Stimulated activated CD8-positive, alpha-beta memory T cell treated with anti-CD3 and anti-CD28 coated beads, Interleukin-15, amount 100 ng/mL, for 1 hour (primary cell): ENCODE measurements around the gene SSH2.
"Not testable (repeated sequence)": the region's sequence is repeated elsewhere in the genome, so short reads cannot be mapped to it uniquely, and the experiment has no call there.

Experiments
- DNase-seq: peaks from one replicate; pipeline ENCODE4 v3.0.0-alpha.2; 2020; ENCODE audit warnings: low read depth

SSH2 gene, protein sequence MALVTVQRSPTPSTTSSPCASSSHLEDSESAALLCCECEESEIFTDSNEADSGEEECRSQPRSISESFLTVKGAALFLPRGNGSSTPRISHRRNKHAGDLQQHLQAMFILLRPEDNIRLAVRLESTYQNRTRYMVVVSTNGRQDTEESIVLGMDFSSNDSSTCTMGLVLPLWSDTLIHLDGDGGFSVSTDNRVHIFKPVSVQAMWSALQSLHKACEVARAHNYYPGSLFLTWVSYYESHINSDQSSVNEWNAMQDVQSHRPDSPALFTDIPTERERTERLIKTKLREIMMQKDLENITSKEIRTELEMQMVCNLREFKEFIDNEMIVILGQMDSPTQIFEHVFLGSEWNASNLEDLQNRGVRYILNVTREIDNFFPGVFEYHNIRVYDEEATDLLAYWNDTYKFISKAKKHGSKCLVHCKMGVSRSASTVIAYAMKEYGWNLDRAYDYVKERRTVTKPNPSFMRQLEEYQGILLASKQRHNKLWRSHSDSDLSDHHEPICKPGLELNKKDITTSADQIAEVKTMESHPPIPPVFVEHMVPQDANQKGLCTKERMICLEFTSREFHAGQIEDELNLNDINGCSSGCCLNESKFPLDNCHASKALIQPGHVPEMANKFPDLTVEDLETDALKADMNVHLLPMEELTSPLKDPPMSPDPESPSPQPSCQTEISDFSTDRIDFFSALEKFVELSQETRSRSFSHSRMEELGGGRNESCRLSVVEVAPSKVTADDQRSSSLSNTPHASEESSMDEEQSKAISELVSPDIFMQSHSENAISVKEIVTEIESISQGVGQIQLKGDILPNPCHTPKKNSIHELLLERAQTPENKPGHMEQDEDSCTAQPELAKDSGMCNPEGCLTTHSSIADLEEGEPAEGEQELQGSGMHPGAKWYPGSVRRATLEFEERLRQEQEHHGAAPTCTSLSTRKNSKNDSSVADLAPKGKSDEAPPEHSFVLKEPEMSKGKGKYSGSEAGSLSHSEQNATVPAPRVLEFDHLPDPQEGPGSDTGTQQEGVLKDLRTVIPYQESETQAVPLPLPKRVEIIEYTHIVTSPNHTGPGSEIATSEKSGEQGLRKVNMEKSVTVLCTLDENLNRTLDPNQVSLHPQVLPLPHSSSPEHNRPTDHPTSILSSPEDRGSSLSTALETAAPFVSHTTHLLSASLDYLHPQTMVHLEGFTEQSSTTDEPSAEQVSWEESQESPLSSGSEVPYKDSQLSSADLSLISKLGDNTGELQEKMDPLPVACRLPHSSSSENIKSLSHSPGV (N-terminal part only)

DNA sequence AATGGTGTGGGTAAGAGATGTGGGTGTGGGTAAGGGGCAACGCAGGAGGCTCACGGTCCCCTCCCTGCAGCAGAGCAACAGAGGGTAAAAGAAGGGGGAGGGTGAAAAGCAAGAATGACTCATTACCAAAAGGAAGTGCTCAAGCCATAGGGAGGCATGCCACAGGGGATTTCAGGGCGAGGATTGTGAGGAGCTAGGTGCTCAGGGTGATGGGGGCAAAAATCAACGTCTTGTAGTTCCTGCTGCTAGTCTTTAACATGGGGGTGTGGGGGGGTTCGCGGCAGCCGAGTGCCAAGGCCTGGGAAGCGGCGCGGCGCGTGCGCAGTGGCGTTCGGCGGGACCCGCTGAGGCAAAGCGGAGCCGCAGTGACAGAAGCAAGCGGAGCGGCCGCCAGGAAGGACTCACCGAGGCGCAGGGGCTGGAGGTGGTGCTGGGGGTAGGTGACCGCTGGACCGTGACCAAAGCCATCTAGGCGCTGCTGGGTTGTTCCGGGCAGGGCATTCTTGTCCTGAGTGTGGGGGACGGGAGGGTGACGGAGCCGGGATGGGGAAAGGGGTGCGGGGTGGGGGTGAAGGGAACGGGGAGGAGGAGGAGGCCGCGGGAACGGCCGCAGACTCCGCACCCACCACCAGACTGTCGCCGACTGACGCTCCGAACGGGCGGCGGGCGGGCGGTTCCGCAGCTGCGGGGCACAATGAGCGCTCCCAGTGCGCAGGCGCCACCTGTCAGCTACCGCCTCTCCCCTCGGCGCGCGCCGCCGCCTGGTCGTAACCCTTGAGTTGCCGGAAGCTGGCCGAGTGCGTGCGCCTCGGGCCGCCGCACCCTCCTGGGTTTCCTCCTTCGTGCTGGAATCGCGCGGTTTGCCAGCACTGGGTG is at the start of gene SSH2:
Gene SSH2, minus strand, starts transcription at position 696 of the 876 bp plus-strand sequence. Its CDS starts 228 bp downstream, at position 468.
- peak; percentile 71 for DNase-seq

DNA sequence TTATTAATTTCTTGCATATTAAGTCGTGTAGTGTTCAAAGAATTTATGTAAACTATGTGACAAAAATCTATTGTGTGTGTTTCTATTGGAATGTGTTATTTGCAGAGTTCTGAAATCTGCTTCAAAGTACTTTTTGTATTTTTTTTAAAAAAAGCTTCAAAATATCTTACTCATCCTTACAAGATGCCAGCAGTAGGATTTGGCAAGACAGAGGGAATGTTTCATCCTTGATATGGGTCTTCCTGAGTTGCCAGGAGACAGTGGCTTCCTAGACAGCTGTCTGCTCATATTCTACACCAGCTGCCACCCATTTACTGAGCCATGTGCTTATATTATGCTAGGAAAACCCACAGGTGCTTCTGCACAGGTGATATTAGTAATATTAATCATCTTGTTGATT is 47.8 kb upstream of the SSH2 start:
- DNase-seq = no peak

DNA sequence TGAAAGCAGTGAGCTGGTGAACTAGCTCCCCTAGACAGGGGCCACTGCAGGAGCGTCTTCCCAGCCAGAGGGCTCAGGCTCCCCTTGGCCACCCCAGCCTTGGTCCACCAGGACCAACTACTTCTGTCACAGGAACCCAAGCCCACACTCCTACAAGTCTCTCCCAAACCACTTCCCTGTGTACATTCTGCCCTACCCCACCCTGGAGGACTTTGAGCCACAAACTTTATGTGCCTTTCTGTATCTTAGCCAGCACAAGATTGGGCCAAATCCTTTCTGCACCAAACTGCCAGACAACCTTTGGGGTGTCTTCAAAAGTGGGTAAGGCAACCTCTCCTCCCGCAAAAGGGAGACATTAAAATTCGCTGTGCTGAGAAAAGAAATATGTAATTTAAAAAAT is 43.0 kb upstream of the SSH2 start:
- DNase-seq = no peak

DNA sequence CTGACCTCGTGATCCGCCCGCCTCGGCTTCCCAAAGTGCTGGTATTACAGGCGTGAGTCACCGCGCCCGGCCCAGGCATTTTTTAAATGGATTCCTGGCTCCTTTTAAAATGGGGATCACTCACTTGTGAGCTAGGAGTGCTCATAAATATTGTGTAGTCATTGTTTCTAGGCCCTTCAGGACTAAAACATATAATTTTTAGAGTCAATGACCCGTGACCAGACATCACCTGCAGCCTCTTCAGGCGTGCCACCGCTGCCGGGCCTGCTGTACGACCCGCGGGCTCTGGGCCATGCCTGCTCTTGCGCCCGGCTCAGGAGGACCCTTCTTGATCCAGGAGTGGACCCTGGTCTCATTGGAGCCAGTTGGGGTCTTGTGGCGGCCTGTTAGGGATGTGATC is 42.2 kb upstream of the SSH2 start:
- no peak for DNase-seq

DNA sequence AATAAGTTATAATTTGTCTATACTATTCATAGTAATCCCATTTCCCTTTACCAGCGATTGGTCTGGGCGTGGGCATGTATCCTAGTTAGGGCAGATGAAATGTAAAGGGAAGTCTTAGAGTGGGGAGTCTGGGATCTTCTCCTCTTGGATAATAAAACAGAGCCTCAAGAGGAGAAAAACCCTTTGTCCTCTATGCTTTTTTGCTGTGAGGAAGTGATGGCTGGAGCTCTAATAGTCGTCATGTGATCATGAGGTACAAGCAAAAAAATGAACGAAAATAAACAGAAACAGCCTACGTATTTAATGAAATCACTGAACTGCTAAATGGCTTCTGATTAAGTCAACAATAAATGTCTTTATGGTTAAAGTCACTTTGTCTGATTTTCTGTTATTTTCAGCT is 38.2 kb upstream of the SSH2 start:
- no peak for DNase-seq

DNA sequence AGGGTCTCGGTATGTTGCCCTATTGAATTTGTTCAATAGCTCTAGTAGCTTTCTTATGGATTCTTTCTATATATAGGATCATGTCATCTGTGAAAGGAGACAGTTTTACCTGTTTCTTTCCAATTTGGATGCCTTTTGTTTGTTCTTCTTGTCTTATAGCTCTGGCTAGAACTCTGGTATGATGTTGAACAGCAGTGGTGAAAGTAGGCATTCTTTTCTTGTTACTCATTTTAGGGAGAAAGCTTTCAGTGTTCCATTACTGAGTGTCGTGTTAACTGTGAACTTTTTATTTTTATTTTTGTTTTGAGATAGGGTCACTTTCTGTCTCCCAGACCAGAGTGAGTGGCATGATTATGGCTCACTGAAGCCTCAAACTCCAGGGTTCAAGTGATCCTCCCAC is 32.6 kb upstream of the SSH2 start:
- no peak for DNase-seq

DNA sequence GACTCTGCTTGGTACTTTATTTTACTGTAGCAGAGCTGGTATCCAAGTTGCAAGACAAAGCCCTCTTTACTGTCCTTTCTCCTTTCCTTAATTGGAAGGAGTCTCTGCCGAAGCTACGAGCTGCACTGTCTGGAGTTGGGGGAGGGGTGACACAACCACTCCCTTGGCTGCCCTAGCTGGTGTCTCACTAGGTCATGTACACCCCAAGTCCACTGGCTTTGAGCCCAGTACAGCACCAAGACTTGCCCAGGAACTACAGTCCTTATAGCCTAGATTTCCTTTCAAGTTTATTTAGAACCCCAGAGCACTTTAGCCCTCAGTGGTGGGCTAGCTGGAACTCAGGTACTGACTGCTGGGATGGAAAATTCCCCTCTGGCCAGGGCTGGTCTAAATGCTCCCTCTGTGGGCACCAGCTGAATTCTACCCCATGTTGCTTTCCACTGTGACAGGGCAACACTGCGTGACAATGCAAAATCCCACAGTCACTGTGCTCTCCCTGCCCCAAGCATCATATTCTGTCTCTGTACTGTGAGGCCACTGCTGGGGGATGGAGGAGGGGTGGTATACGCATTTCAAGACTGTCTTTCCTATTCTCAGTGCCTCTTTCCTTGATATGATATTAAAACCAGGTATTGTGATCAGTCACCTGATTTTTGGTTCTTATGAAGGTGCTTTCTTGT is 29.8 kb upstream of the SSH2 start:
- no peak for DNase-seq

DNA sequence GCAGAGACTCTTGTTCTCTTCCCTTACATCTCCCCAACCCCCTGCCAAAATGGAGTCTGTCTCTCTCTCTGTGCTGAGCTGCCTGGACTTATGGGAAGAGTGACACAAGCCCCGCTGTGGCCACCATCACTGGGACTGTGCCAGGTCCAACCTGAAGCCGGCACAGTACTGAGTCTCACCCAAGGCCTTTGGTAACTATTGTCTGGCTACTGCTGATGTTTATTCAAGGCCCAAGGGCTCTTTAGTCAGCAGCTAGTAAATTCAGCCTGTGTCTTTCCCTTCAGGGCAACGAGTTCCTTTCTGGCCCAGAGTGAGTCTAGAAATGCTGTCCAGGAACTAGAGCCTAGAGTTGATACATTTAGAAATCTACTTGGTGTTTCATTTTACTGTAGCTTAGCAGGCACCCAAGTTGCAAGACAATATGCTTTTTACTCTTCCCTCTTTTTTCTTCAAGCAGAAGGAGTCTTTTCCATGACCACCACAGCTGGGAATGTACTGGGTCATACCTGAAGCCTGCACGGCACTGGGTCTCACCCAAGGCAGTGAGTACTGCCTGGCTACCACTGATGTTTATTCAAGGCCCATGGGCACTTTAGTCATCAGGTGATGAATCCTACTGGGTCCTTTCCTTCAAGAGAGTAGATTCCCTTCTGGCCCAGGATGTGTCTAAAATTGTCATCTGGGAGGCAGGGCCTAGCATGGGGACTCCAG is 29.1 kb upstream of the SSH2 start:
- no peak for DNase-seq

DNA sequence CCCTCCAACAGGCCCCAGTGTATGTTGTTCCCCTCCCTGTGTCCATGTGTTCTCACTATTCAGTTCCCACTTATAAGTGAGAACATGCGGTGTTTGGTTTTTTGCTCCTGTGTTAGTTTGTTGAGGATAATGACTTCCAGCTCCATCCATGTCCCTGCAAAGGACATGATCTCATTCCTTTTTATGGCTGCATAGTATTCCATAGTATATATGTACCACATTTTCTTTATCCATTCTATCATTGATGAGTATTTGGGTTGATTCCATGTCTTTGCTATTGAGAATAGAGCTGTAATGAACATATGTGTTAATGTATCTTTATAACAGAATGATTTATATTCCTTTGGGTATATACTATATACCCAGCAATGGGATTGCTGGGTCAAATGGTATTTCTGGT is 27.5 kb upstream of the SSH2 start:
- not testable (repeated sequence) for DNase-seq

DNA sequence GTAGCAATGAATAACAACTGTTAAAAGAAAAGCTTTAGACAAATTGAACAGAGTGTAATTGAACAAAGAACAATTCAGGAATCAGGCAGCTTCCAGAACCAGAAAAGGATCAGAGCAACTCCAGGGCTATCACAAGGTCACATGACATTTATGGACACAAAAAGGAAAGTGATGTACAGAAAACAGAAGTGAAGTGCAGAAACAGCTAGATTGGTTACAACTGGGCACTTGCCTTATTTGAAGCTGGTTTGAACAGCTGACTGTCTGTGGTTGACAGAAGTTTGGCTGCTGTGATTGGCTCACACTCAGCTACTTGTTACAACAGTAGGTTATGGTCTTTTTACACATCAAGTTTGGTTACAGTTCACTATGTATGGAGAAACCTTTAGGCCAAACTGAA is 26.2 kb upstream of the SSH2 start:
- DNase-seq = no peak

DNA sequence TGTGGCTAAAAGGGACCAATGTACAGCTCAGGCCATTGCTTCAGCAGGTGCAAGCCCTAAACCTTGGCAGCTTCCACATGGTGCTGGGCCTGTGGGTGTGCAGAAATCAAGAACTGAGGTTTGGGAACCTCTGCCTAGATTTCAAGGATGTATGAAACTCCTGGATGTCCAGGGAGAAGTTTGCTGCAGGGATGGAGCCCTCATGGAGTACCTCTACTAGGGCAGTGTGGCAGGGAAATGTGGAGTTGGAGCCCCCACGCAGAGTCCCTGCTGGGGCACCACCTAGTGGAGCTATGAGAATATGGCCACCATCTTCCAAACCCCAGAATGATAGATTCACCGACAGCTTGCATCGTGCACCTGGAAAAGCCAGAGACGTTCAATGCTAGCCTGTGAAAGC is 24.4 kb upstream of the SSH2 start:
- no peak for DNase-seq

DNA sequence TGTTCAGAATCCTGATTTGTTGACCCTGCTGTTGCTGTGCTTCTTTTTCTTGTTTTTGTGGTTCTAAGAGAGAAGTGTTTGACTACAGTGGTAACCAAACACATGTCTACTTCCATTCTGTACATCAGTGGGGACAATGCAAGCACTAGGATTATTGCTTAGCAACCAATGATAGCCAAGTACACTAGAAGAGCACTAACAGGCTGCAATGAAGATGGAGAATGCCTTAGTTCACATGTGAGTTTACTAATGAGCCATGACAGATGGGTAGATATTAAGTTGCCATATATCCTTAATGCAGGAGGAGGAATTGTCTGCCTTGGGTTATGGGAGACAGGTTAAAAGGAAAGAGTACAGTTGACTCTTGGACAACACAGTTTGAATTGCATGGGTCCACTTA is 19.7 kb upstream of the SSH2 start:
- DNase-seq = no peak

DNA sequence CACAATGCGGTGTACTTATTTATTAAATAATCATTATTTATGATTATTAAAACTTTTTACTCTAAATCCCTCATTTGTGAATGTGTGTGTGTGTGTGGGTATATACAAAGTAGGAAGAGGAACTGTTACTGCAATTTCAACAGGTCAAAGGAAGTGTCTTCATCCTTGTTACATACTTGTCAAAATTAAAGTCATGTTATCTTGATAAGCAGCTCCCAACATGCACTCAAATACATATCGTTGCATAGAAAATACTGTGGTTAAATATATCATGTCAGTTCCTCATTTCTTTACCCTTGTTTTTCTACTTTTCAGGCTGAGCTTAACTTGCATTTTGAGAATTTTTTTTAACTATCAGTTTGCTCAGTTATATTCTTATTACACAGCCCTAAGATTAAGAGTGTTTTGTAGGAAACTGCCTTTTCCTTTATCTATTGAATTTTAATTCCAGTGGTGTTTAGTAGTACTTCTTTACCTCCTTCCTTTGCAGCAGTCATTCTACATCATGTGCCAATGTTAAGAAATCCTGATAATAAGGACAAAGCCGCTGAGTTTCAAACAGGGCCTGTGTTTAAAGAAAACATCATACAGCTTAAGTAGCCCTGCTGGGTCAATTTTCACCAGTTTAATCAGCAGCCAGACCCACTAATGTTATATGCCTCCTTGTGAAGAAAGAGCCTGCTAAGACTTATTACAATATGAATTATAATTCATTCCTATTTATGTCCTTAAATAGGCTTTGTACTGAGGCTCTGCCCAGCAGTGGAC is 18.6 kb upstream of the SSH2 start:
- no peak for DNase-seq

DNA sequence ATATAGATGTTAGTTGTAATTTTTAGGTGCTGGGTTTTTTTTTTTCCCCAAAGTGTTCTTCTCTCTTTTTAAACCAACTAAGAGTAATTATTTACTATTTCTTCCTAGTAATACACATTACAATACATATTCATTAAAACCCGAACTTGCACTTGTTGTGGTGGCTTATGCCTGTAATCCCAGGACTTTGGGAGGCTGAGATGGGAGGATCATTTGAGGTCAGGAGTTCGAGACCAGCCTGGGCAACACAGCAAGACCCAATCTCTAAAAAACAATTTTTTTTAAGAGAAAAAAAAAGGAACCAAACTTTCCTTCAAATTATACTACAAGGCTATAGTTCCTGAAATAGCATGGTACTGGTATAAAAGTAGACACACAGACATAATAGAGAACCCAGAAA is 15.3 kb upstream of the SSH2 start:
- no peak for DNase-seq

DNA sequence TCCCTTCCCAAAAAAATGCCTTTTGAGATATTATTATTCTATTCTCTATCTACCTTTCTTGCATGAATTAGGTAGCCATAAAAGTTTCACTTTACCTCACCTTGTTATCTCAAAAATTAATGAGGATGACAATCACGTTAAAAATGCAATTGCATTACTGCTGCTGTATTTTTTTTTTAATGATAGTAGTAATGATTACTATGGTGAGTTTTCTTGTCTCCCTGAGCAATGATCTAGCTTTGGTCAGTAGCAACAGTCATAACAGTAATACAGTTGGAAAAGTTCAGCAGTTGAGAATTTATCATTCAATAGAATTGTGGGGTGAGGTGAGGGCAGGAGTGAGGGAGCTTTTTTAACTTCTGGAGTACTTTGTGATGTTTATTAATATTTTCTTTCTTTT is 11.3 kb upstream of the SSH2 start, which contains the start of gene EFCAB5:
Gene EFCAB5, plus strand, starts transcription at position 301 of the 400 bp plus-strand sequence. CDS start 163 bp downstream, outside the sequence.
- no peak for DNase-seq

DNA sequence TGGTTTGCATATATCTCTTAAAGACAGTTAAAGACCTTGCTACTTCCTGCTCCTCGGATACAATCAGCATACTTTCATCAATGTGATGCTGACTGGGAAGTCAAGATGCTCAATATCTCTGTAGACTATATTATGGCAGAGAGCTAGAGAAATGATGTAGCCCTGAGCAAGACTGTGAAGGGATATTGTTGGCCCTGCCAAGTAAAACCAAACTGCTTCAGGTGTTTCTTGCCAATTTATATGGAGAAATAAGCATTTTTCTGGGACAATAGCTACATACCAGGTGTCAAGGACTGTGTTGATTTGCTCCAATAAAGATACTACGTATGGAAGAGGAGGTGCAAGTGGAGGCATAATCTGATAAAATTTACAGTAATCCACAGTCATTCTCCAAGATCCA is 6.7 kb upstream of the SSH2 start:
- DNase-seq = no peak

DNA sequence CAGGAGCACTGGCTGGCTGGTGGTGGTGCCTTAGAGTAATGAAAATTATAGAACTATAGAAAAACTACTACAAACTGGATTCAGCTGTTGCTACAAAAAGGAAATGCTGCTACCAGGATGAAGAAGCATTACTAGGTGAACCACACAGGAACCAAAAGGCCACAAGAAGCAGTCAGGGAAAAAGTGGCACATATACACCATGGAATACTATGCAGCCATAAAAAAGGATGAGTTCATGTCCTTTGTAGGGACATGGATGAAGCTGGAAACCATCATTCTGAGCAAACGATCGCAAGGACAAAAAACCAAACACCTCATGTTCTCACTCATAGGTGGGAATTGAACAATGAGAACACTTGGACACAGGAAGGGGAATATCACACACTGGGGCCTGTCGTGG is 5.9 kb upstream of the SSH2 start:
- not testable (repeated sequence) for DNase-seq

DNA sequence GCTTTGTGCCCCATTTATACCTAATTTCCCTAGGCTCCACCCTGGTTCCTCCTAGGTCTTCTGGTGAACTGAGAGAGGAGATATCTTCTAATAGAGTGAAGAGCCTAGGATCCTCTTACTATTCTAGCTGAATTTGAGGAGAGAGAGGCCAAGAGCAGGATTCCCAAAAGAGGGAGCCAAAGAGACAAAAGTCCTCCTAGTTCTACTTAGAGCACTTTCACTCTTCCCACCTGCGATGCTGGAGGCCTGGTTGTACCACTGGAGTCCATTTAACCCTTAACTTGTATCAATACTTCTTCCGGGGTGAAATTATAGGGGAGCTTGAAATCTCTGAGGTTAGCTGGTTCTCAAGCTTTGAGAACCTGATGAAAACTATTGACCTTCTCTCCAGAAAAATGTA is 3.4 kb upstream of the SSH2 start:
- no peak for DNase-seq

DNA sequence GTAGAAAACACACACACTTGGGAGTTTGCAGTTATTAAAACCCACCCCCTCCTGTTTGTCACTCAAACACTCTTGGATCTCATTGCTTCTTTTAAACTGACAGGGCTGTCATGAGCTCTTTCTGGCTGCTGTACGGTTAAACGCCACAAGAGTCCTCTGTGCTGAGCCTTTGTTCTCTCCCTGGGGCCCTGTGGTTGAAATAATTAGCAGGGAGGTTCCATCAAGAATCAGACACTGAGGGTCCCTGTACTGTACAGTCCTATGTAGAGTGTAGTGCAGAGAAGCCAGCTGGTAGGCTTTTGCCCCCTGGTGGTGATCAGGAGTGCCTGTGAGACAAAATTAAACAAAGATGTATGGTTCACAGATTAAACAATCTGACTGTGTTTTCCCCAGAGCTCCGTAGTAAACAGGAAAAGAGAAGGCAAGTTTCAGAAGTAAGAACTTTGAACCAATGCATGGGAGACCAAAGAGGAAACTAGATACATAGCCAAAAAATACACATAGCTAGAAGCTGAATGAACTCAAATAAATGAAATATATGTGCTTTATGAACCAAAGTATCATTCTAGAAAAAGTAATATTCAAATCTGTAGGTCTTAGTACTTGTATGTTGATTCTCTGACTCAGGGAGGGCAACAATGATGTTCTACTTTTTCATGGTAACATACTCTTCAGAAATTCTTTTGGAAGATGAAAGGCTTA is 1.4 kb upstream of the SSH2 start:
- DNase-seq = peak; percentile 37
